Astrocyte (in vitro differentiated cells and primary cell): ENCODE results near the gene TRIM15.

Source experiments
- EZH2 ChIP-seq: IDR thresholded peaks from 2 replicates; pipeline ENCODE4 v1.6.1; 2012; ENCODE audit warnings: mild to moderate bottlenecking, low read length, inconsistent platforms; ENCODE audit not compliant: insufficient read depth
- TF ChIP-seq, protein P1 (sequence below): IDR thresholded peaks from 2 replicates; pipeline ENCODE4 v1.5.1; 2011; ENCODE audit warnings: low read depth, mild to moderate bottlenecking, inconsistent platforms, low read length, moderate library complexity; ENCODE audit not compliant: insufficient read depth

DNA sequence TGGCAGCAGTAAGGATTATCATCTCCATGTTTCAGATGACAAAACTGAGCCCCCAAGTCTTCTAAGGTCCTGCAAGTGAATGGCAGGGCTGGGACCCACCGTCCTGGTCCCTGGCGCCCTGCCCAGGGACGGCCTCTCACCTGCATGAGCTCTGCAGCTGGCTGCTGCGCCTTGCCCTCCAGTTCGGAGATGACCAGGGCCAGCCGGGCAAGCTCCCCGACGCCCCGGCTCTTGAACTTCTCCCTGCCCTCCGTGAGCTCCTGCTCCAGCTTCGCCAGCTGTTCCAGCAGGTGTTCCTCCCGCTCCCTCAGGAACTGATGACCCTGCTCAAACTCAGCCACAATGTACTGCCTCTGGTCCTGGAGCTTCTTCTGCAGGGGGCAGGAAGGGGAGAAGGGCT is 33.0 kb downstream of the TRIM15 start:
- TF ChIP-seq, protein P1, sequence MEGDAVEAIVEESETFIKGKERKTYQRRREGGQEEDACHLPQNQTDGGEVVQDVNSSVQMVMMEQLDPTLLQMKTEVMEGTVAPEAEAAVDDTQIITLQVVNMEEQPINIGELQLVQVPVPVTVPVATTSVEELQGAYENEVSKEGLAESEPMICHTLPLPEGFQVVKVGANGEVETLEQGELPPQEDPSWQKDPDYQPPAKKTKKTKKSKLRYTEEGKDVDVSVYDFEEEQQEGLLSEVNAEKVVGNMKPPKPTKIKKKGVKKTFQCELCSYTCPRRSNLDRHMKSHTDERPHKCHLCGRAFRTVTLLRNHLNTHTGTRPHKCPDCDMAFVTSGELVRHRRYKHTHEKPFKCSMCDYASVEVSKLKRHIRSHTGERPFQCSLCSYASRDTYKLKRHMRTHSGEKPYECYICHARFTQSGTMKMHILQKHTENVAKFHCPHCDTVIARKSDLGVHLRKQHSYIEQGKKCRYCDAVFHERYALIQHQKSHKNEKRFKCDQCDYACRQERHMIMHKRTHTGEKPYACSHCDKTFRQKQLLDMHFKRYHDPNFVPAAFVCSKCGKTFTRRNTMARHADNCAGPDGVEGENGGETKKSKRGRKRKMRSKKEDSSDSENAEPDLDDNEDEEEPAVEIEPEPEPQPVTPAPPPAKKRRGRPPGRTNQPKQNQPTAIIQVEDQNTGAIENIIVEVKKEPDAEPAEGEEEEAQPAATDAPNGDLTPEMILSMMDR = no peak
- no peak for TF ChIP-seq EZH2
